ENCODE measurements around the gene TFEC. TPM values are rescaled to one million over a fixed set of nuclear protein-coding genes. Genes with fewer than 3 reads are reported as not detected.

Gene TFEC
- total and polyA plus RNA-seq, 10 of the 15 experiments (the other 5 are each of a cell fraction or from before 2014, with no cell fraction given) = 0.18 to 5.8 (median 2.4) TPM

DNA sequence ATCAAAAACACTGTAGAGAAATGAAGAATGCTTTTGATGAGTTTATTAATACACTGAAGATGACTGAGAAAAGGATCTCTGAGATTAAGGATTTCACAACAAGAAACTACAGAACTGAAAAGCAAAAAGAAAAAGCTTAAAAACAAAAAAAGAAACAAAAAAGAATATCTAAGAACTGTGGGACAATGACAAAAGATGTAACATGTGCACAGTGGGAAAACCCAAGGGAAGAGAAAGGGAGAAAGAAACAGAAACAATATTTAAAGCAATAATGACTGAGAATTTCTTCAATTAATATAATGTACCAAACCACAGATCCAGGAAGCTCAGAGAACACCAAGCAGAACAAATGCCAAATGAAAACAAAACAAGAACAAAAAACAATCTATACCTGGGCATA, 42.2 kb downstream of the TFEC start (continued):
- TF ChIP-seq RELA (IDR thresholded peaks at IDR 0.05; ENCODE audit: borderline replicate concordance, partially characterized antibody) (no peak), NFYB (IDR thresholded peaks at IDR 0.05; ENCODE audit: insufficient read depth, low read depth, low read length) (no peak), TAF1 (IDR thresholded peaks at IDR 0.05; ENCODE audit: borderline replicate concordance, low read depth, low read length) (no peak), CBX5 (IDR thresholded peaks at IDR 0.05; ENCODE audit: low read depth) (no peak)
- TF ChIP-seq, protein P1, sequence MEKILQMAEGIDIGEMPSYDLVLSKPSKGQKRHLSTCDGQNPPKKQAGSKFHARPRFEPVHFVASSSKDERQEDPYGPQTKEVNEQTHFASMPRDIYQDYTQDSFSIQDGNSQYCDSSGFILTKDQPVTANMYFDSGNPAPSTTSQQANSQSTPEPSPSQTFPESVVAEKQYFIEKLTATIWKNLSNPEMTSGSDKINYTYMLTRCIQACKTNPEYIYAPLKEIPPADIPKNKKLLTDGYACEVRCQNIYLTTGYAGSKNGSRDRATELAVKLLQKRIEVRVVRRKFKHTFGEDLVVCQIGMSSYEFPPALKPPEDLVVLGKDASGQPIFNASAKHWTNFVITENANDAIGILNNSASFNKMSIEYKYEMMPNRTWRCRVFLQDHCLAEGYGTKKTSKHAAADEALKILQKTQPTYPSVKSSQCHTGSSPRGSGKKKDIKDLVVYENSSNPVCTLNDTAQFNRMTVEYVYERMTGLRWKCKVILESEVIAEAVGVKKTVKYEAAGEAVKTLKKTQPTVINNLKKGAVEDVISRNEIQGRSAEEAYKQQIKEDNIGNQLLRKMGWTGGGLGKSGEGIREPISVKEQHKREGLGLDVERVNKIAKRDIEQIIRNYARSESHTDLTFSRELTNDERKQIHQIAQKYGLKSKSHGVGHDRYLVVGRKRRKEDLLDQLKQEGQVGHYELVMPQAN (conservative IDR thresholded peaks at IDR 0.05) = no peak

DNA sequence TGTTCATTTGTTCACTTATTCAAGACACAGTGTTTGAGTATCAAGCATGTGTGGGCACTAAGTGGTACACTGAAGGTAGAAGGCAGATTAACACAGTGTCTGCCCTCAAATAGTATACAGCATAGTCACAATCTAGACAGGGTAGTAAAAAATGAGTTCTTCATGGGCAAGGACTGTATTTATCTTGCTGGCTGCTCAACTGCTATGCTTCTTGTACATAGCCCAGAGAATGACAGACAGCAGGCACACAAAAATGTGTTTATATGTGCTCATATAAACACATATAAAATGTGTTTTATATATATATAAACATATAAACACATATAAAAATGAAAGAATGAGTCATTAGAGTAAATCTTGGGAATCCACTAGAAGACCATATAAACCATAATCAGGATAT, 43.1 kb downstream of the TFEC start:
- no peak overlapping the region for H2AFZ ChIP-seq (ENCODE audit: control insufficient read depth, low read depth, low read length)
- no peaks in the 10 kb centered on the region for H3K4me1 ChIP-seq (ENCODE audit: control insufficient read depth, insufficient read depth, low read length)
- no peak overlapping the region for H3K9ac ChIP-seq (ENCODE audit: control insufficient read depth, insufficient read depth, low read length)
- SMC1A ChIA-PET (ENCODE audit: uncharacterized antibody, unreplicated experiment) = no interaction called here
- no peak overlapping the region for H3K4me2 ChIP-seq (ENCODE audit: control insufficient read depth, insufficient read depth)
- RAD21 ChIA-PET (ENCODE audit: unreplicated experiment) = no interaction called here
- no peak for ATAC-seq
- no peaks in the 10 kb centered on the region for H4K20me1 ChIP-seq (ENCODE audit: control insufficient read depth, insufficient read depth)
- H3K27ac ChIP-seq (ENCODE audit: control insufficient read depth, insufficient read depth) = no peak overlapping the region
- DNase-seq (ENCODE audit: low read depth, low spot score) = no peak
- POLR2A ChIA-PET = no interaction called here
- H3K27me3 ChIP-seq (replicated peaks in 1 of 2; ENCODE audit: control insufficient read depth in 2 of 2, insufficient read depth in 2 of 2, low read length in 1 of 2) = no peaks in the 10 kb centered on the region
- intact Hi-C loops (cut with micrococcal nuclease; ENCODE audit: unreplicated experiment) (no loop called here), in situ Hi-C loops (cut with MboI) (no loop called here)
- no peaks in the 10 kb centered on the region for H3K36me3 ChIP-seq (ENCODE audit: control insufficient read depth in 2 of 2, insufficient read depth in 2 of 2, low read length in 1 of 2)
- no peak overlapping the region for H3K4me3 ChIP-seq
- no TSS peak for BruUV-seq (replicated peaks)
- CTCF ChIA-PET = no interaction called here
- H3K9me3 ChIP-seq (replicated peaks; ENCODE audit: control insufficient read depth, insufficient read depth, low read length) = no peaks in the 10 kb centered on the region
- no peaks in the 10 kb centered on the region for H3K79me2 ChIP-seq (ENCODE audit: control insufficient read depth, insufficient read depth, low read length)
- FAIRE-seq = no peak
- TF ChIP-seq, protein P2, sequence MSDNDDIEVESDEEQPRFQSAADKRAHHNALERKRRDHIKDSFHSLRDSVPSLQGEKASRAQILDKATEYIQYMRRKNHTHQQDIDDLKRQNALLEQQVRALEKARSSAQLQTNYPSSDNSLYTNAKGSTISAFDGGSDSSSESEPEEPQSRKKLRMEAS (IDR thresholded peaks at IDR 0.05; ENCODE audit: low read depth, low read length) = no peak
- TF ChIP-seq HDGF (IDR thresholded peaks at IDR 0.05) (no peak), PAX5 (IDR thresholded peaks at IDR 0.05; ENCODE audit: borderline replicate concordance, low read depth, low read length) (no peak), EED (IDR thresholded peaks at IDR 0.05; ENCODE audit: low read depth) (no peak), ZNF384 (IDR thresholded peaks at IDR 0.05; ENCODE audit: borderline replicate concordance, low read depth, low read length) (no peak), RUNX3 (IDR thresholded peaks at IDR 0.05; ENCODE audit: low read length) (no peak), CHD4 (IDR thresholded peaks at IDR 0.05) (no peak), FOXK2 (IDR thresholded peaks at IDR 0.05) (no peak), MYB (IDR thresholded peaks at IDR 0.05; ENCODE audit: borderline replicate concordance, low read depth, low read length) (no peak), JUNB (IDR thresholded peaks at IDR 0.05) (no peak)
- TF ChIP-seq, protein P3, sequence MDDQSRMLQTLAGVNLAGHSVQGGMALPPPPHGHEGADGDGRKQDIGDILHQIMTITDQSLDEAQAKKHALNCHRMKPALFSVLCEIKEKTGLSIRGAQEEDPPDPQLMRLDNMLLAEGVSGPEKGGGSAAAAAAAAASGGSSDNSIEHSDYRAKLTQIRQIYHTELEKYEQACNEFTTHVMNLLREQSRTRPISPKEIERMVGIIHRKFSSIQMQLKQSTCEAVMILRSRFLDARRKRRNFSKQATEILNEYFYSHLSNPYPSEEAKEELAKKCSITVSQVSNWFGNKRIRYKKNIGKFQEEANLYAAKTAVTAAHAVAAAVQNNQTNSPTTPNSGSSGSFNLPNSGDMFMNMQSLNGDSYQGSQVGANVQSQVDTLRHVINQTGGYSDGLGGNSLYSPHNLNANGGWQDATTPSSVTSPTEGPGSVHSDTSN (IDR thresholded peaks at IDR 0.05; ENCODE audit: insufficient replicate concordance, low read depth, low read length) = no peak
- TF ChIP-seq, protein P4, sequence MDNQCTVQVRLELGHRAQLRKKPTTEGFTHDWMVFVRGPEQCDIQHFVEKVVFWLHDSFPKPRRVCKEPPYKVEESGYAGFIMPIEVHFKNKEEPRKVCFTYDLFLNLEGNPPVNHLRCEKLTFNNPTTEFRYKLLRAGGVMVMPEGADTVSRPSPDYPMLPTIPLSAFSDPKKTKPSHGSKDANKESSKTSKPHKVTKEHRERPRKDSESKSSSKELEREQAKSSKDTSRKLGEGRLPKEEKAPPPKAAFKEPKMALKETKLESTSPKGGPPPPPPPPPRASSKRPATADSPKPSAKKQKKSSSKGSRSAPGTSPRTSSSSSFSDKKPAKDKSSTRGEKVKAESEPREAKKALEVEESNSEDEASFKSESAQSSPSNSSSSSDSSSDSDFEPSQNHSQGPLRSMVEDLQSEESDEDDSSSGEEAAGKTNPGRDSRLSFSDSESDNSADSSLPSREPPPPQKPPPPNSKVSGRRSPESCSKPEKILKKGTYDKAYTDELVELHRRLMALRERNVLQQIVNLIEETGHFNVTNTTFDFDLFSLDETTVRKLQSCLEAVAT (IDR thresholded peaks at IDR 0.05) = no peak
- TF ChIP-seq, protein P5, sequence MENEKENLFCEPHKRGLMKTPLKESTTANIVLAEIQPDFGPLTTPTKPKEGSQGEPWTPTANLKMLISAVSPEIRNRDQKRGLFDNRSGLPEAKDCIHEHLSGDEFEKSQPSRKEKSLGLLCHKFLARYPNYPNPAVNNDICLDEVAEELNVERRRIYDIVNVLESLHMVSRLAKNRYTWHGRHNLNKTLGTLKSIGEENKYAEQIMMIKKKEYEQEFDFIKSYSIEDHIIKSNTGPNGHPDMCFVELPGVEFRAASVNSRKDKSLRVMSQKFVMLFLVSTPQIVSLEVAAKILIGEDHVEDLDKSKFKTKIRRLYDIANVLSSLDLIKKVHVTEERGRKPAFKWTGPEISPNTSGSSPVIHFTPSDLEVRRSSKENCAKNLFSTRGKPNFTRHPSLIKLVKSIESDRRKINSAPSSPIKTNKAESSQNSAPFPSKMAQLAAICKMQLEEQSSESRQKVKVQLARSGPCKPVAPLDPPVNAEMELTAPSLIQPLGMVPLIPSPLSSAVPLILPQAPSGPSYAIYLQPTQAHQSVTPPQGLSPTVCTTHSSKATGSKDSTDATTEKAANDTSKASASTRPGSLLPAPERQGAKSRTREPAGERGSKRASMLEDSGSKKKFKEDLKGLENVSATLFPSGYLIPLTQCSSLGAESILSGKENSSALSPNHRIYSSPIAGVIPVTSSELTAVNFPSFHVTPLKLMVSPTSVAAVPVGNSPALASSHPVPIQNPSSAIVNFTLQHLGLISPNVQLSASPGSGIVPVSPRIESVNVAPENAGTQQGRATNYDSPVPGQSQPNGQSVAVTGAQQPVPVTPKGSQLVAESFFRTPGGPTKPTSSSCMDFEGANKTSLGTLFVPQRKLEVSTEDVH (IDR thresholded peaks at IDR 0.05; ENCODE audit: low read depth, partially characterized antibody) = no peak
